HL-60/S4 (cell line): ENCODE measurements around the gene CYTH2.
"Not testable (repeated sequence)": the region's sequence is repeated elsewhere in the genome, so short reads cannot be mapped to it uniquely, and the experiment has no call there.

Experiments used
- in situ Hi-C: fragments of 300-500 bp; cut with MboI; formaldehyde crosslinking; loops from 2 replicates; pipeline ENCODE4 v1.14.3; 2022; ENCODE audit warnings: low sequenced_read_pairs

CYTH2 gene

GRCh38 chr19:48476176-48476575 lies 7.0 kb downstream of the CYTH2 start:
- in situ Hi-C loops, result no loop called here

GRCh38 chr19:48477067-48477685 lies 8.0 kb downstream of the CYTH2 start:
- in situ Hi-C loops, result no loop called here

- in situ Hi-C loops, result no loop called here
Measured at GRCh38 chr19:48477698-48478338, 8.6 kb downstream of the CYTH2 start.

GRCh38 chr19:48478339-48479256 lies 9.4 kb downstream of the CYTH2 start:
- in situ Hi-C loops, result no loop called here

GRCh38 chr19:48479686-48480085 lies 10.5 kb downstream of the CYTH2 start:
- in situ Hi-C loops, result no loop called here

- in situ Hi-C loops, result no loop called here
Measured at GRCh38 chr19:48480183-48480557, 11.0 kb downstream of the CYTH2 start.

- in situ Hi-C loops, result no loop called here
Measured at GRCh38 chr19:48480558-48481500, 11.7 kb downstream of the CYTH2 start.

- in situ Hi-C loops, result no loop called here
Measured at GRCh38 chr19:48481846-48482639, 12.9 kb downstream of the CYTH2 start.

GRCh38 chr19:48483301-48483700 lies 14.1 kb downstream of the CYTH2 start:
- in situ Hi-C loops, result no loop called here

- in situ Hi-C loops, result no loop called here
Measured at GRCh38 chr19:48484247-48484893, 15.2 kb downstream of the CYTH2 start.

- in situ Hi-C loops, result no loop called here
Measured at GRCh38 chr19:48484931-48485612, 15.9 kb downstream of the CYTH2 start.

- in situ Hi-C loops, result not testable (repeated sequence)
Measured at GRCh38 chr19:48486706-48487105, 17.5 kb downstream of the CYTH2 start.

- in situ Hi-C loops, result no loop called here
Measured at GRCh38 chr19:48487544-48487943, 18.4 kb downstream of the CYTH2 start.

- in situ Hi-C loops, result no loop called here
Measured at GRCh38 chr19:48487948-48488347, 18.8 kb downstream of the CYTH2 start.

- in situ Hi-C loops, result not testable (repeated sequence)
Measured at GRCh38 chr19:48488478-48488877, 19.3 kb downstream of the CYTH2 start.

- in situ Hi-C loops, result no loop called here
Measured at GRCh38 chr19:48489608-48490216, 20.5 kb downstream of the CYTH2 start.

- in situ Hi-C loops, result no loop called here
Measured at GRCh38 chr19:48490981-48491792, 22.0 kb downstream of the CYTH2 start.

- in situ Hi-C loops, result no loop called here
Measured at GRCh38 chr19:48491793-48492123, 22.6 kb downstream of the CYTH2 start.
